HL-60/S4 treated with phorbol 12-myristate 13-acetate at 8.2 ng/mL for 4 days and 3 days (cell line): ENCODE measurements around the gene NFE2L3.
"Not testable (repeated sequence)": the region's sequence is repeated elsewhere in the genome, so short reads cannot be mapped to it uniquely, and the experiment has no call there.

ENCODE experiments used
- in situ Hi-C: fragments of 300-500 bp; cut with MboI; formaldehyde crosslinking; loops from 2 replicates; pipeline ENCODE4 v1.15.0; 2022; ENCODE audit warnings: low sequenced_read_pairs

The NFE2L3 gene

GRCh38 chr7:26185844-26186180 lies 33.8 kb downstream of the NFE2L3 start:
- in situ Hi-C loops: no loop called here

- in situ Hi-C loops: no loop called here
These were observed 34.6 kb downstream of the NFE2L3 start for GRCh38 chr7:26186364-26187311.

GRCh38 chr7:26187380-26188205 lies 35.6 kb downstream of the NFE2L3 start:
- in situ Hi-C loops: no loop called here

GRCh38 chr7:26188206-26188956 lies 36.4 kb downstream of the NFE2L3 start:
- in situ Hi-C loops: no loop called here

GRCh38 chr7:26188957-26189541 lies 37.1 kb downstream of the NFE2L3 start:
- in situ Hi-C loops: no loop called here

- in situ Hi-C loops: no loop called here
These were observed 37.7 kb downstream of the NFE2L3 start for GRCh38 chr7:26189697-26190096.

GRCh38 chr7:26190417-26190869 lies 38.4 kb downstream of the NFE2L3 start:
- in situ Hi-C loops: no loop called here

- in situ Hi-C loops: no loop called here
These were observed 39.4 kb downstream of the NFE2L3 start for GRCh38 chr7:26191233-26191973.

- in situ Hi-C loops: no loop called here
These were observed 40.0 kb downstream of the NFE2L3 start for GRCh38 chr7:26191974-26192479.

- in situ Hi-C loops: no loop called here
These were observed 40.6 kb downstream of the NFE2L3 start for GRCh38 chr7:26192485-26193087.

GRCh38 chr7:26193432-26194207 lies 41.6 kb downstream of the NFE2L3 start:
- in situ Hi-C loops: no loop called here

GRCh38 chr7:26194764-26195163 lies 42.8 kb downstream of the NFE2L3 start:
- in situ Hi-C loops: not testable (repeated sequence)

- in situ Hi-C loops: no loop called here
These were observed 43.2 kb downstream of the NFE2L3 start for GRCh38 chr7:26195182-26195581.

GRCh38 chr7:26195867-26196657 lies 44.1 kb downstream of the NFE2L3 start:
- in situ Hi-C loops: no loop called here

GRCh38 chr7:26197153-26198115 lies 45.4 kb downstream of the NFE2L3 start:
- in situ Hi-C loops: no loop called here

- in situ Hi-C loops: no loop called here
These were observed 46.3 kb downstream of the NFE2L3 start for GRCh38 chr7:26198133-26198780.
